Amniotic stem cell (primary cell): Measurements from ENCODE around the gene SCAANT1.

Source experiments
- DNase-seq: peaks from one replicate; lab custom pipeline; 2025; lab: John Stamatoyannopoulos, UW

SCAANT1 gene

DNA sequence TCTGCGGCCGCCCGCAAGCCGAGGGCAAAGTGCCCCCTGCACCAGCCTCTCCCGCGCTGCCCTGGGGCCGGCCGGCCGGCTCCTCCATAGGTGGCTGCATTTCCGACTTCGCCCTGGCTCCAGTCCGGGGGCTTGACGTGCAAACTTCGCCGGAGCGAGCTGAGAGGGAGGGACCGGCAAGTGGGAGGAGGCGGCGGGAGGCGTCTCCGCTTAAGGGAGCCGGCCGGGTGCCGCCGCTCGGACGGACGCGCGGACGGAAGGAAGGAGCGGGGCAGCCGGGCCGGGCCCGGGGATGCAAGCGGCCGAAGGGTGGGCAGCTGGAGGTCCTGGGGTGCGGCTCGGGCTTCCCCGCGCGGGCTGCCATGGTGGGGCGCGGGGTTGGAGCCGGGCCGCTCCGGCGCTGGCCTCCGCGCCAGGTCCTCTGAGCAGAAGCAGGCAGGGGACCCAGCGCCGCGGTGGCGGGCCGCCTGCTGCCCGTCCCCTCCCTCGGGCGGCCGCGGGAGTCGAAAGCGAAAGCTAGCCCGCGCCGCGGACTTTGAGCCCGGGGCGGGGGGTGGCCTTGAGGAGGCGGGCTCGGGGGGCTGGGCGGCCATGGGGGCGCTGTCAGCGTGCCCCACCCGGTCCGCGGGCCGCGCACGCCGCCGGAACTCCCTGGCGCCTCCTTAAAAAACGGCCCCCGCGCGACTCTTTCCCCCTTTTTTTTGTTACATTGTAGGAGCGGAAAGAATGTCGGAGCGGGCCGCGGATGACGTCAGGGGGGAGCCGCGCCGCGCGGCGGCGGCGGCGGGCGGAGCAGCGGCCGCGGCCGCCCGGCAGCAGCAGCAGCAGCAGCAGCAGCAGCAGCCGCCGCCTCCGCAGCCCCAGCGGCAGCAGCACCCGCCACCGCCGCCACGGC is at the start of gene SCAANT1:
SCAANT1 (minus strand) TSS at position 511 of the 895 bp plus-strand sequence.
- peak; percentile 79 for DNase-seq

DNA sequence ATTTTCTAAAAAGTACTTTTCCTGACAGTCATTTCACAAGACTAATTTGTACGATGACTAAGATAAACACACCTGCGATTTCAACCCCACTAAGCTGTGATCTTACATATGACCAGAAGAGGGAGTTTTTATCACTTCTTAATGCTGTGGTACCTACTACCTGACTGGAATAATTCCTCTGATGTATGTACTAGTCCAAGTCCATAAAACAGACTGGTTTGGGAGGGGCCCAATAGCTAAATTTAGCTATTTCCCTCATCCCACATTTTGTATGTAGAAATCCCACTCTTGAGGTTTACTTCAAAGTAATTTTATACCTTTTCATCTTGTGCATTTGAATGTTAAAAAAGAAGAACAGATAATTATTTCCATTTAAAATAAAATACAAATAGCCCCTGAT is 49.7 kb upstream of the SCAANT1 start:
- DNase-seq = no peak

DNA sequence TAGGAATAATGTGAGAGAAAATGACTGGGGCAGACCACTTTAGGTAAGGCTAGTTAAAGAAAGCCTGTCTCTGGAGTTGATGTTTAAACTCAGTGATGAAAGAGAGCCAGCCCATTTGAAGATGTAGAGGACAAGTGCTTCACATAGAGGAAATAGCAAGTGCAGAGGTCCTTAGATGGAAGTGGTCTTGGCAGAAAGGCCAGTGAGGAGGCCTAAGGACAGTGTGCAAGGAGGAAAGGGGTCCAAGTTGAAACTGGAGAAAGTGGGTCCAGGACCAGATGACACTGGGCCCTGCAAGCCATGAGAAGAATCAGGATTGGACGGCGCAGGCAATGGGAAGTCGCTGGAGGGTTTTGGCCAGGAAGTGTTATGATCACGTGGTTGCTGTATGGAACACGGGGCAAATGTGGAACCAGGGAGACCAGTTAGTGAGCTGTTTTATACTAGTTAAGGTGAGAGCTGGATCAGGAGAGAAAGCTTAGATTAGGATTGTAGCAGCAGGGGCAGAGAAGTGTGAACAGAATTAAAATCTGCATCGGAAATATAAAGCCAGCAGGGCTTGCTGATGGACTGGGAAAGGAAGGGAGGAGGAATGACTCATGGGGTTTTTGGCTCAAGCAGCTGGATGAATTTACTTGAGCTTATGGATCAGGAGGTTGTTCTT is 48.0 kb upstream of the SCAANT1 start:
- peak; percentile 34 for DNase-seq

DNA sequence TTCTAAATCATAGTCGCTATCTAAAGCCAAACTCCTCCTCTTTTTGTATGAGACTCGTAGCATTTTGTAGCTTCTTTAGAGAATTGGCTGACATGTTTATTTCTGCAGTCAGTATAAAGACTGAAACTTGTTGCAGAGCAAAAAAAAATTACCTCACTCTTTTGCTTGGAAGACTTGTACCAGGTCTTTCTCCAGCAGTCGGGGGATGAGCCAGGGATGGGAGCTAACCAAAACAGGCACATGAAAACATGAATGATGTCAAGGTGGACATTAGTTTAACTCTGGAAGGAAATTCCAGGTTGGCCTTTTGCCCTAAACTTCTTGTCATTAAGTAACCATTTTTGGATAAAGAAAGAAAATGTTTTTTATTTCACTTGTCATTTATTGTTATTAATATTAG is 47.0 kb upstream of the SCAANT1 start:
- no peak for DNase-seq

DNA sequence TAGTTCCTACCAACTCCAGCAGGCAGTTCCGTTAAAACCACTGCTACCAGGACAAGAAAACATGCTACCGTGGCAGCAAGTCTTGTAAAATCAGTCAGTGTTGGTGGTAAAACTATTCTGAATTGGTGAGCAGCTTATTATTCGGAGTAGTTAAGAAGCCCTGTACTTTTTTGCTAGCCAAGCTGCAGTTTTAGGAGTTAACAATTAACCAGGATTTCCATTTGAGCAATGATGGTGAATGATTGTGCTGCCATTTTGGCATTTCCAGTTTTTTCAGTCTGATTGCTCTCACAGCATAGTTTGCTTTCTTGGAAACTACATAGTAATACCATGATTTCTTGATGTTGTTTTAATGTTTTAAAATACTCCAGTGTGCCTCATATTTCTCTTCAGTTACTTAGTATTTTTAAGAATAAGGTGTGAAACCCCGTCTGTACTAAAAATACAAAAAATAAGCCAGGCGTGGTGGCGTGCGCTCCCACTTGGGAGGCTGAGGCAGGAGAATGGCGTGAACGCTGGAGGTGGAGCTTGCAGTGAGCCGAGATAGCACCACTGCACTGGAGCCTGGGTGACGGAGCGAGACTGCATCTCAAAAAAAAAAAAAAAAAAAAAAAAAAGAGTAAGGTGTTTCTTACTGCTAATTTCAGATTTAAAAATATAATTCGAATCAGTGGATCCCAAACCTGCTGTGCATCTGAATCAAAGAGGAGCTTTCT is 43.8 kb upstream of the SCAANT1 start:
- DNase-seq = no peak

DNA sequence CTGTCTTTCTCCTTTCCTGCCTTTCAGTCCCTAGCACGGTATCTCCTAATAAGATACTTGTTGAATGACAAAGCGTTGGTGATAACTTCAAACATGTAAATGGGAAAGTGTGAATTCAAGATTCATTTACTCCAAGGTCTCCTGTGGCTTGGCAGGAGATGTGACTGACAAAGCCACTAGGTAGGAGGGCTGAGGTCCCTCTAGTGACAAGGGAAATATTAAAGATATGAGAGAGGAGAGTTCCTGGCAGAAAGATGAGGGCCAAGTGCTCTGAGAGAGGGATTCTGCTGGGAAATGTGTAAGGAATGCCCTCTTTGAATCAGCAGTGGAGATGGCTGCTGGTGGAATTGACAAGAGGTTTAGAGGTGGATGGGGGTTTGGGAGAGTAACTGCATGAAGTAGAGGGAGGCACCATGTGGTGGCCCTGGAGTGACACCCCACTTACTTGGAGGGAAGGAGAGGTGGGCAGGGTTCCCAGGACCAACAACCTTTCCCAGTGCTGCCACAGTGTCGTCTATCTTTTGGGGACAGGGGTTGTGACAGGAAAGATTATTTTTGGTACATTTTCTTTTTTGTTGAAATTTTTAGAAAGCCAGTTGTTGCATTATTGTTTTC is 43.0 kb upstream of the SCAANT1 start:
- DNase-seq = no peak

DNA sequence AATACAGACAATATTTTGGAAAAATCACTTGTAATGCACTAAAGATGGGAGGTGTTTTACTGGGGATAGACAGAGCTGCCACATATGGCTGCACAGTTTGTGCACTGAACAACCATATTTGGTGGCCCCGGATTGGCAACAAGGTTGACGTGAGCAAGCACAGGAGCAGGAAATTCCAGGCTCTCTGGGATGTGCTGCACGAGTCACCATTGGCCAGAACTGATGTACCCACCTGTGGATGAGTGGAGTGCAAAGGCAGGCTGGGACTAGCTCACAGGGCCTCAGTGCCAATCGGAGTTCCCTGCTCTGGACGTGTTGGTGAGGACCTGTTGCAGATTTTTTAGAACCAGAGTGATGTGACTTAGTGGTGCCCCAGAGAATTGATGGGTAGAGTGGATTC is 42.0 kb upstream of the SCAANT1 start:
- DNase-seq = no peak

DNA sequence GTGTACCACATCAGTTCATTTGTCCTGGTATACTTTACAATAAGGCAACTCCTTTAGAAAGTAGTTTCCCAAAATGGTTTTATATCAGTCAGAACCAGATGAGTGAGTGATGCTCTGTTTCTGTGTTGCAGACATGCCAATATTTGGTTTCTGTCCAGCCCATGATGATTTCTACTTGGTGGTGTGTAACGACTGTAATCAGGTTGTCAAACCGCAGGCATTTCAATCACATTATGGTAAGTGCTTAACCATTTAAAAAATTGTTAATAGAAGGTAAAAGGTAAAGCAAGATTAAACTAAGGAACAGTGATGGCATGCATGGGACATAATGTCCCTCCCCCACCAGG is 40.0 kb upstream of the SCAANT1 start:
- DNase-seq = no peak

DNA sequence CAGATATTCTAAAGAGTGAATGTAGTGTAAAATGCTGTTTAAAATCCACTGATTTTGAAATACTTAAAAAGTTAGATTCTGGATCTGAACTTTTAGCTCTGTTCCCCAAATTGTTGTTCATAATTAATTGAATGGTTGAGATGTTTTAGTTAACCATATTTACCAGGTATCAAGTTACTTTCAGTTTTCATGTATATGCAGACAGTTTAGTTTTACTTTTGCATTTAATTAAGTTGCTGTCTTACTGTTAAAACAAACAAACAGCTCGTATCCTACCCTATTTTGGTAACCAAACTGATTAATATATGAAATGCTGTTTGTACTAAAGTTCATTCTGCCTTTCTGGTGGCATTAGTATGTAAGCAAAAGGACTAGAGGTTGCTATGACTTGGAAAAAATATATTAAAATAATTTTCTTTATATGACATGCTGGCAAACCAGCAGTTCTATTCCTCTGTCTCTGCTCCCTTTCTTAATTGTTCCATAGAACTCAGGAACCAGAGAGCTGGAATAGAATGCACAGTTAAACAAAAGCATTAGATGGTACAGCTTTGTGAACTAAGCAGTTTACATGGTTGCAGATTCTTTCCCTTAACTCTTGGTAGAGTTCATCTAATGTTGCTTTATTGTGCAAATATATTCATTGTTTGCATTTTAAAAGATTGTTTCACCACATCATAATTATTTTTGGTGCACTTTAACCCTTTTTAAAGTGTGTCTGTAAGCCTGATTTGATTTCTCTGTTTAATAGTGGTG is 39.5 kb upstream of the SCAANT1 start:
- DNase-seq = no peak

DNA sequence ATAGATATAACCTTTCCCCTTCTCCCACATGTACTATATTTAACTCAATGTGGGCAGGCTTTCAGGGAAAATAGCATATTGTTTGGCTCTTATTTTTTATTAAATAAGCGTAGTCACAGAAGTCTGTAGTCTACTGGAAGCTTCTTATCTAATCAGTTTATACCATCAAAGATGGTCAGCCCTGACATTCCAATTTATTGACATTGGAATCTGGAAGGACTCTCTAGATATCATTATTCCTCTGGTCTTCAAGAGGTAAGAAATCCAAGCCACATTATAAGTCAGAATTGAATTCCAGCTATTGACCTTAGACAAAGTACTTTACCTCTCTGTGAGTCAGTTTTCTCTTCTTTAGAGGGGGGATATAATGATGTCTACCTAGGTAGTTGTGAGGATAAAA is 38.5 kb upstream of the SCAANT1 start:
- DNase-seq = no peak

DNA sequence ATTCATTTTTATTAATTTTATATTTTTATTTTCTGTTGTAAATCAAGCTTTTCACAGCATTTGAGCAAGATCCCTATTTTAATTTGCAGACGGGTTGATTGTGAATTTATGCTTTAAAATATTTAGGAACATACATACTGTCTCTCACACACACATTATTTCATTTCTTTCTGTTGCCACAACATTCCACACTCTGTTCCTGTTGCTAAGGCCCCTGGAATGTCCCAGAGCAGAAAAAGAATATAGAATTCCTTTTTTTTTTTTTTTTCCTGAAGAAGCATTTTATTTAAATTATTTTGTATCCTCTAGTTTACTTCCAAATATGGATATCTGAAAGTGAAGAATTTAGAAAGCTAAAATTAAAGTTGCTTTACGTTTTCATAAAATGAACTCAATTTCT is 36.8 kb upstream of the SCAANT1 start:
- peak; percentile 67 for DNase-seq

DNA sequence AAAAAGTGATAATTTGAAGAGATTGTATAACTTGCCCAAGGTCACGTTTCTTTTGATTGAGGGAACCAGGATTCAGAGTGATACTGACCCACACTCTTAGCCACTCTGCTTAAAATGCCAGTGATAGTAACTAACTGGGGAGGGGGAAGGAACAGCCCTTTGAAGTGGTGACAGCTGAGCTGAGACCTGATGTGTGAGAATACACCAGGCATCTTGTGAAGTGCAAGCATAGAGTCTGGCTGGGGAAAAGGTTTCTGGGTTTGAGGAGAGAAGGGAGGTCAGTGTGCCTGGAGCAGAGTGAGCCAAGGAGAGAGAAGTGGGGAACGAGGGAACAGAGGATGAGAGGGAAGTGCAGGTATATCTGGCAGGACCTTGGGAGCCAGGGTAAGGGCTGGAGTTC is 35.4 kb upstream of the SCAANT1 start:
- DNase-seq = no peak

DNA sequence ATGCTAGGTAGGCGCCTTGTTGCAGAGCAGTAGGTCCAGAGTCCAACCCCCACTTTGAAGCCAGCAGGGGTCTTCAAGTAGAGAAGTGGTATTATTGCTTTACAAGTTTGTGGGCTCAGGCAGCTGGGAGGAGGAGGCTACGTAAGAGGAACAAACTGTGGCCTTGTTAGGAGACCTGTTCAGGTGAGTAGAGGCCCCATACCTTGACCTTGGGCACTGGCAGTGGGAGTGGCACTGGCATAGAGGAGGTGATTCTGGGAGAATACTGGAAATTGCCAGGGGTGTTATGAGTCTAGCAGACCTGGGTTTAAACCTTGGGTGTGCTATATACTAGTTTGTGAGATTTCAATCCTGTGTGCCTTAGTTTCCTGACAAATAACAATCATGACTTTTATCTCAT is 34.6 kb upstream of the SCAANT1 start:
- no peak for DNase-seq

DNA sequence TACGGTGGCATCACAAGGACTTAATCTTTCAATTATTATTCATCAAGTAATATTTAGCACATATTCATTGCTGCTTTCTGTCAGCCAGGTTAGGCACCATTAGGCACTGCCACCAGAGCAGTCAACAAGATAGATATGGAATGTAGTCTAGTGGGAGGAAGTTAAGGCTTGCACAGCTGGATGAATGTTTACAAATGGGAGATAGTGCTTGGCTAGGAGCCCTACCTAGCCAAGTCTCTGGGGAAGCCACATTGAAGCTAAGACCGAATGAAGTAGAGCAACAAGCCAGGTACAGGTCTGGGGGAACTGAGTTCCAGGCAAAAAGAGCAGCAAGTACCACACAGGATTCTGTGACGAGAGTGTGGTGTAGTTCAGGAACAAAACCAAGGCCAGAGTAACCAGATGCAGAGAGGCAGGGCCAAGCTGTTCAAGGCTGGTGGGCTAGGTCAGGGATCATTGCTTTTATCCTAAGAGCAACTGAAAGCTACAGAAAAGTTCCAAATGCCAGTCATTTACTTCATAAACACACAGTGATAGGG is 33.4 kb upstream of the SCAANT1 start:
- no peak for DNase-seq

DNA sequence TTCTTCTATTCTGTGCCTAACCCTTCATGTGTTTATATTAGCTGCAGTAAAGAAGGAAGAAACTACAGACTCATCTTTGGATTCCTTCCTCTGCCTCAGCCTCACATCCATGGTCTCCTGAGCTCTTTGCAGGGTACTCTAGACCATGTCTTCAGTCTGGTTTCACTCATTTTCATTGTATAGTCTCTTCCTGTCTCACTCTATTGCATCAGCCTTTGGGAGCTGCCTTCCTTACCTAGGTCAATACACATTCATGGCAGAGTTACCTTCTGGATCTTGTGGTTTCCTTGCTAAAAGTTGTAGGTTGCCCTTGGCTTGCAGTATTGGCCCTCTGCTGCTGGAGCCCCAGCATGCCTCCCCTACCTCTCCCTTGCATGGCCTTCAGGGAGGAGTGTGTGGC is 31.5 kb upstream of the SCAANT1 start:
- no peak for DNase-seq

DNA sequence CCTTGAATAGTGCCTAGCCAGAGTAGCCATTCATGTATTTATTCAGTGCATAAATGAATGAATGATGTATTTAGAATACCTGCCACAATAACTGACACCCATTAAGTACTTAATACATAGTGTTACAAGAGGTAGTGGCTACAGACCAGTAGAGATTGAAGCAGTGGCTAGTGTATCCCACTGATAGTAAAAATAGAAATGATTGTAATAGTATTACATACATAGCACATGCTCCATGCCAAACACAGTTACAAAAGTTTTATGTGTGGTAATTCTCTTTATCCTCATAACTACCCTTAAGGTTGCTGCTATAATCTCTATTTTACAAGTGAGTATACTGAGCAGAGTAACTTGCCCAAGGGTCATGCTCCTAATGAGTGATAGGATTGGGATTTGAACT is 30.3 kb upstream of the SCAANT1 start:
- DNase-seq = no peak

DNA sequence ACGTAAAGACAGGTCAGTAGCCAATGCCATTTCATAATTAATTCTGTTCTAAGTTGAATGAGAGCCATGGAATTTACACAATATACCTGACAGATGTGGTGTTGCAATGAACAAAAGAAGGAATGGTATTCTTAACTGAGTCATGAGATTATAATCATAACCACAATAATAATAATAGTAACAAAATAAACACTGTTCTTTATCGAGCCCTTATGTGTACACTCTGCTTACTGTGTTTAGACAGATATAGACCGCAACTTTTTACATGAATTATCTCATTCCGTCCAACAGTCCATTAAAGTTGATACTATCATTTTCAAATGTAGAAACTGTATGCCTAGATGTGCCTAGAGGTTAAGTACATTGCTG is 28.2 kb upstream of the SCAANT1 start:
- no peak for DNase-seq

DNA sequence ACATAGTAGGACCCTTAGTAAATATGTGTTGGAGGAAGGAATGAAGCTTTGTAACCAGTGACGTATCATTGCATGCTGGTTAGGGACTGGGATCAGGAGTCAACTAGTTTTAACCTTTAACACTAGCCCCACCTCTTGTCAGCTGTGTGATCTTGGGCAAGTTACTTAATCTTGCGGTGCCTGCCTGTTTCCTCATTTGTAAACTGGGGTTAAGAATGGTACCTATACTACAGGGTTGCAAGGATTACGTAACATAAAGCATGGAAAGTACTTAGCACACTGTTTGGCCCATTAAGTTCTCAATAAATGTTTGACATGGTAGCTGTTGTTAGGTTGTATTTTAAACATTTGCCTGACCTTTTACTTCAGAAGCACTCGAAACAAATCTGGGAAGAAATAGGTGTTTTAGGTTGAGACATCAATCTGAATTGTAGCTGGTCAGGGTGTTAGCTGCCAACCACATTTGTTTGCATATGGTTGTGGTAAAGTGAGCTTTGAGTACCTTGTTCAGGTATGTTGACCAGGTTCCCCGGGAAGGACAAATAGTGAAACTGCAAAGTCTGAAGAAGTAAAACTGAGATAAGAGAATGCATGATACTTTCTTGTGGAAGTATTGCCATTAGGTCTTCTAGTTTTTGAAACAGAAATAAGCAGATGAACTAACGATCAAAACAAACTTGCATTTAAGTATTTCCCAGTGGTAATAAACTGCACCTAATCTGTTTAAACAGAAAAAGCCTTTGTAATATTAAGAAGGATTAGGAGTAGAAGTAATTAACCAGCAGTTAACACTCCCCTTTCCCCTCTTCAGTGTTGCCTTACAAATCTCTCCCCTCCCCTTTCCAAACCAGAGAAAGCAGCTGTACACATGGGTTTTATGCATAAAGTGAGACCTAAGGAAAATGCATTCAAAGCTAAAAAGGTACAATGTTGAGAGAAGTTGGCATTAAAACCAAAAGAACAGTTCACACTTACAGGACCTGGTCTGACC is 25.8 kb upstream of the SCAANT1 start:
- DNase-seq = no peak

DNA sequence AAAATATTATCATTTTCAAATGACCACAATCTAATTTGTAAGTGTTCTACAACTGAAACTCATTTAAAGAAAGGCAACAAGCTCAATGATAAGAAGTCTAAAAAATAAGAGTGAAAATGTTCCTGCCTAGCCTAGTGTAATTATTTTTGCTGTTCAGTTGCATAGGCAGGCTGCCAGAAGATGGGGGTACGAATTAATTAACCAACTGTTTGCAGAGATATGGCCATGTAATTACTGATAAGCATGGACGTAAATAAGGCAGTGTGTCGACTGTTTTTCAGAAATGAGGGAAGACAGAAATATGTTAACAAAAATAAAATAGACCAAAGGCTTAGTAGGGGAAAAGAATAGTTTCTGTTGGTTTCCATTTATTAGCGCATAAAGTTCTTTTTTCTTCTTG is 24.7 kb upstream of the SCAANT1 start:
- no peak for DNase-seq
